SK-N-SH (cell line): ENCODE measurements around the gene FXYD5. TPM values are rescaled to one million over a fixed set of nuclear protein-coding genes. Genes with fewer than 3 reads are reported as not detected.

Source experiments
- CTCF ChIA-PET: fragments of 300-600, 350-600 bp; formaldehyde crosslinking; extraction: SDS; loops from one replicate; lab custom pipeline; 2021; lab: Yijun Ruan, JAX
- POLR2A ChIA-PET: fragments of 350-600 bp; sonication (Branson Sonifier 250); formaldehyde crosslinking; extraction: SDS; loops from one replicate; lab custom pipeline; 2020; ENCODE audit warnings: antibody characterized with exemption, inconsistent platforms; lab: Yijun Ruan, JAX
- DNase-seq: peaks from one replicate; pipeline ENCODE4 v3.0.0; 2012
- H2AFZ ChIP-seq: fragments of 200-600 bp; sonication (generic); 2 replicates; pipeline ENCODE4 v1.8.1; 2016; ENCODE audit warnings: antibody characterized with exemption, mild to moderate bottlenecking, low read depth
- H3F3A ChIP-seq: fragments of 200-600 bp; sonication (generic); replicated peaks from 2 replicates; pipeline ENCODE3; 2016; ENCODE audit warnings: antibody characterized with exemption, mild to moderate bottlenecking; ENCODE audit not compliant: insufficient read depth
- H3K27ac ChIP-seq, 2 experiments: fragments of 200-500 bp in 1 of 2; fragments of 200-600 bp in 1 of 2; sonication (Bioruptor generic) in 1 of 2; sonication (generic), shearing (Covaris generic) in 1 of 2; 2 replicates each; pipeline versions ENCODE4 v1.5.1 to v1.6.1; 2014 to 2016; ENCODE audit warnings: low read depth in 2 of 2, inconsistent platforms in 1 of 2, low read length in 1 of 2, mild to moderate bottlenecking in 1 of 2, mixed read lengths in 1 of 2
- H3K27me3 ChIP-seq: fragments of 200-600 bp; sonication (generic), shearing (Covaris generic); 2 replicates; pipeline ENCODE4 v1.6.1; 2016; ENCODE audit warnings: mixed run types; ENCODE audit not compliant: insufficient read depth
- H3K36me3 ChIP-seq, 2 experiments: fragments of 200-500 bp in 1 of 2; fragments of 200-600 bp in 1 of 2; sonication (Bioruptor generic) in 1 of 2; sonication (generic) in 1 of 2; replicated peaks in 1 of 2; 2 replicates each; pipeline versions ENCODE3 to v1.5.1; 2014 to 2016; ENCODE audit warnings: low read length in 1 of 2, mild to moderate bottlenecking in 1 of 2; ENCODE audit not compliant: insufficient read depth in 2 of 2, control insufficient read depth in 1 of 2
- H3K4me1 ChIP-seq, 2 experiments: fragments of 200-500 bp in 1 of 2; fragments of 200-600 bp in 1 of 2; sonication (Bioruptor generic) in 1 of 2; sonication (generic), shearing (Covaris generic) in 1 of 2; 2 replicates each; pipeline versions ENCODE4 v1.5.1 to v1.6.1; 2014 to 2016; ENCODE audit warnings: low read depth in 1 of 2, low read length in 1 of 2, mixed run types in 1 of 2; ENCODE audit not compliant: insufficient read depth in 2 of 2, control insufficient read depth in 1 of 2
- H3K4me2 ChIP-seq: fragments of 200-600 bp; sonication (generic), shearing (Covaris generic); 2 replicates; pipeline ENCODE4 v1.6.1; 2017; ENCODE audit warnings: mixed run types
- H3K4me3 ChIP-seq, 2 experiments: fragments of 200-500 bp in 1 of 2; fragments of 200-600 bp in 1 of 2; sonication (Bioruptor generic) in 1 of 2; sonication (generic), shearing (Covaris generic) in 1 of 2; 2 replicates each; pipeline versions ENCODE4 v1.5.1 to v1.8.1; 2014 to 2016; ENCODE audit warnings: low read depth in 2 of 2, inconsistent platforms in 1 of 2, low read length in 1 of 2, mild to moderate bottlenecking in 1 of 2, mixed read lengths in 1 of 2, moderate library complexity in 1 of 2
- H3K79me2 ChIP-seq: fragments of 200-600 bp; sonication (generic); 2 replicates; pipeline ENCODE4 v1.8.1; 2017; ENCODE audit warnings: mild to moderate bottlenecking; ENCODE audit not compliant: insufficient read depth
- H3K9ac ChIP-seq: fragments of 200-600 bp; sonication (generic); 2 replicates; pipeline ENCODE4 v1.6.1; 2017; ENCODE audit warnings: mixed run types
- H3K9me2 ChIP-seq: fragments of 200-600 bp; sonication (generic); 2 replicates; pipeline ENCODE4 v1.6.1; 2017; ENCODE audit warnings: mixed run types
- H3K9me3 ChIP-seq: fragments of 200-600 bp; sonication (generic); 2 replicates; pipeline ENCODE4 v1.6.1; 2017; ENCODE audit warnings: mixed run types, mild to moderate bottlenecking, moderate library complexity
- H4K20me1 ChIP-seq: fragments of 200-600 bp; sonication (generic); 2 replicates; pipeline ENCODE4 v1.6.1; 2017; ENCODE audit warnings: mild to moderate bottlenecking, mixed run types; ENCODE audit not compliant: insufficient read depth
- CTCF ChIP-seq: fragments of 200-600 bp; sonication (generic); IDR thresholded peaks from 2 replicates; pipeline ENCODE4 v1.6.1; 2017; ENCODE audit warnings: antibody characterized with exemption, mild to moderate bottlenecking, moderate library complexity
- EP300 ChIP-seq, 2 experiments: IDR thresholded peaks; 2 replicates each; pipeline versions ENCODE4 v1.4.0 to v1.6.1; 2012; ENCODE audit warnings: borderline replicate concordance in 1 of 2, low read depth in 1 of 2, low read length in 1 of 2
- FOSL2 ChIP-seq: IDR thresholded peaks from 2 replicates; pipeline ENCODE4 v1.4.0; 2012; ENCODE audit warnings: low read depth, mild to moderate bottlenecking, moderate library complexity, borderline replicate concordance
- FOXJ3 ChIP-seq: sonication (generic); formaldehyde crosslinking; IDR thresholded peaks from 2 replicates; pipeline ENCODE4 v1.5.1; 2020; ENCODE audit warnings: mild to moderate bottlenecking, missing genetic modification reagents
- IRF3 ChIP-seq: fragments of 150-350 bp; IDR thresholded peaks from 2 replicates; pipeline ENCODE4 v1.6.1; 2016; ENCODE audit warnings: mild to moderate bottlenecking, low read depth, low read length
- MXI1 ChIP-seq: IDR thresholded peaks from 2 replicates; pipeline ENCODE4 v1.6.1; 2012; ENCODE audit warnings: mild to moderate bottlenecking, low read depth, low read length, improper control_type of control experiment
- RCOR1 ChIP-seq: fragments of 150-350 bp; IDR thresholded peaks from 2 replicates; pipeline ENCODE4 v1.6.1; 2017; ENCODE audit warnings: antibody characterized with exemption, low read length
- REST ChIP-seq: IDR thresholded peaks from 2 replicates; pipeline ENCODE4 v1.6.1; 2012; ENCODE audit warnings: mild to moderate bottlenecking, low read depth, low read length, moderate library complexity
- RXRA ChIP-seq: IDR thresholded peaks from 2 replicates; pipeline ENCODE4 v1.4.0; 2012; ENCODE audit warnings: low read depth, mild to moderate bottlenecking, borderline replicate concordance
- SIN3A ChIP-seq: IDR thresholded peaks from 2 replicates; pipeline ENCODE4 v1.6.1; 2012; ENCODE audit warnings: low read depth, mild to moderate bottlenecking, low read length, moderate library complexity, borderline replicate concordance
- TAF1 ChIP-seq: IDR thresholded peaks from 2 replicates; pipeline ENCODE4 v1.6.1; 2012; ENCODE audit warnings: low read depth, mild to moderate bottlenecking, low read length, moderate library complexity, borderline replicate concordance
- USF1 ChIP-seq: IDR thresholded peaks from 2 replicates; pipeline ENCODE4 v1.4.0; 2012; ENCODE audit warnings: low read depth, borderline replicate concordance
- YY1 ChIP-seq: IDR thresholded peaks from 2 replicates; pipeline ENCODE4 v1.4.0; 2012; ENCODE audit warnings: low read depth, mild to moderate bottlenecking
- WGBS: methylation state at CpG from one replicate; pipeline ENCODE4 v1.1.6; 2017; ENCODE audit warnings: low lambda C conversion rate; 5-methylcytosine and 5-hydroxymethylcytosine counted together
- polyA plus RNA-seq, 3 experiments: library from polyadenylated mRNA; depleted of rRNA; stranded (reverse); fragments of >200 nt; gene quantifications; 2 replicates each; pipeline ENCODE4 v1.2.3, GENCODE V29; 2012

FXYD5 gene
- polyA plus RNA-seq, 1 of the 3 experiments (the other 2 are of a cell fraction): 195 TPM

GRCh38 chr19:35194012-35194984, 39.8 kb downstream of the FXYD5 start:
- POLR2A ChIA-PET: no interaction called here
- Histone ChIP-seq H3K4me1 (no peaks in the 10 kb centered on the region), H3K36me3 (no peaks in the 10 kb centered on the region), H3K27me3 (peaks cover 21% of the 10 kb centered on the region; the same call in 1 of the 2 replicates), H3K9ac (no peak overlapping the region), H3K4me3 (no peak overlapping the region), H2AFZ (no peak overlapping the region), H3K9me3 (no peaks in the 10 kb centered on the region; the same call in 1 of the 2 replicates), H3K4me2 (no peak overlapping the region), H3K27ac (no peak overlapping the region), H3K9me2 (no peaks in the 10 kb centered on the region), H4K20me1 (no peaks in the 10 kb centered on the region), H3F3A (no peaks in the 10 kb centered on the region), H3K79me2 (no peaks in the 10 kb centered on the region)
- WGBS: 18% methylated on average over 8 of the region's 9 CpGs
- TF ChIP-seq FOSL2 (no peak), RXRA (no peak), FOXJ3 (no peak), USF1 (no peak), EP300 (IDR thresholded peaks at IDR 0.05; ENCODE audit: borderline replicate concordance in 1 of 2, low read depth in 1 of 2, low read length in 1 of 2) (no peak), YY1 (no peak), SIN3A (no peak), RCOR1 (no peak), TAF1 (no peak), IRF3 (no peak), MXI1 (no peak), REST (no peak), CTCF (no peak)
- CTCF ChIA-PET: no interaction called here
- DNase-seq: no peak
